Activated effector memory CD4-positive, alpha-beta T cell treated with Interleukin-2 at 50 U/mL for 16 hours (primary cell): ENCODE data around the gene TAF1B.
"Not testable (repeated sequence)": the region's sequence is repeated elsewhere in the genome, so short reads cannot be mapped to it uniquely, and the experiment has no call there.

Experiments used
- DNase-seq: peaks from one replicate; pipeline ENCODE4 v3.0.0-alpha.2; 2020

TAF1B gene

GRCh38 chr2:9832586-9832985, 10.7 kb upstream of the TAF1B start:
- DNase-seq, result no peak

GRCh38 chr2:9835068-9835467, 8.2 kb upstream of the TAF1B start:
- not testable (repeated sequence) for DNase-seq

- DNase-seq, result no peak
Observed at GRCh38 chr2:9836074-9836473, 7.2 kb upstream of the TAF1B start.

GRCh38 chr2:9836517-9836916, 6.8 kb upstream of the TAF1B start:
- DNase-seq, result no peak

GRCh38 chr2:9837451-9837850, 5.8 kb upstream of the TAF1B start:
- DNase-seq, result no peak

- no peak for DNase-seq
Observed at GRCh38 chr2:9838391-9838790, 4.9 kb upstream of the TAF1B start.

- no peak for DNase-seq
Observed at GRCh38 chr2:9842487-9843228, 616 bp upstream of the TAF1B start.

GRCh38 chr2:9844036-9844483, 786 bp downstream of the TAF1B start:
- DNase-seq, result no peak

- DNase-seq, result no peak
Observed at GRCh38 chr2:9844576-9844975, 1.3 kb downstream of the TAF1B start.

- DNase-seq, result no peak
Observed at GRCh38 chr2:9846554-9846953, 3.3 kb downstream of the TAF1B start.

- DNase-seq, result no peak
Observed at GRCh38 chr2:9847140-9847539, 3.9 kb downstream of the TAF1B start.

GRCh38 chr2:9852881-9853280, 9.6 kb downstream of the TAF1B start:
- DNase-seq, result no peak

GRCh38 chr2:9857814-9858729, 14.8 kb downstream of the TAF1B start:
- DNase-seq, result no peak

- no peak for DNase-seq
Observed at GRCh38 chr2:9858730-9859068, 15.4 kb downstream of the TAF1B start.

GRCh38 chr2:9860922-9861580, 17.8 kb downstream of the TAF1B start:
- DNase-seq, result not testable (repeated sequence)

GRCh38 chr2:9867881-9868280, 24.6 kb downstream of the TAF1B start:
- no peak for DNase-seq

- no peak for DNase-seq
Observed at GRCh38 chr2:9873337-9873736, 30.1 kb downstream of the TAF1B start.

- DNase-seq, result no peak
Observed at GRCh38 chr2:9877026-9877425, 33.8 kb downstream of the TAF1B start.

GRCh38 chr2:9877726-9878125, 34.5 kb downstream of the TAF1B start:
- DNase-seq, result no peak

- no peak for DNase-seq
Observed at GRCh38 chr2:9879455-9880194, 36.4 kb downstream of the TAF1B start.

- DNase-seq, result no peak
Observed at GRCh38 chr2:9883897-9884296, 40.6 kb downstream of the TAF1B start.

GRCh38 chr2:9884436-9884835, 41.2 kb downstream of the TAF1B start:
- DNase-seq, result no peak
